ENCODE results near the gene STIM1.

DNA sequence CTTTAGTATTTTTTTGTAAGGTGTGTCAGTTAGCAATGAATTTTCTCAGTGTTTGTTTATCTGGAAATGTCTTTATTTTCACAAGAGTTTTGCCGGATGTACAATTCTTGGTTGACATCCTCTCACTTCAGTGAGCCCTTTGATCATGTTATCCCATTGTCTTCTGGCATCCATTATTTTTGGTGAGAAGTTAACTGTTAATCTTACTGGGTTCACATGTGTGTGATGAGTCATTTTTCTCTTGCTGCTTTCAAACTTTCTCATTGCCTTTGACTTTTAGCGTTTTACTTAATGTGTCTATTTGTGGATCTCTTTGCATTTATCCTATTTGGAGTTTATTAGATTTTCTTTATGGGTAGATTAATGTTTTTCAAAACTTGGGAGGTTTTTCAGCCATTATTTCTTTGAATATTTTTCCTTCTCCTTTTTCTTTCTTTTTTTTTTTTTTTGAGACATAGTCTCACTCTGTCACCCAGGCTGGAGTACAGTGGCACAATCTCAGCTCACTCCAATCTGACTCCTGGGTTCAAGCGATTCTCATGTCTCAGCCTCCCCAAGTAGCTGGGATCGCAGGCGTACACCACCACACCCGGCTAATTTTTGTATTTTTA, 138.7 kb downstream of the STIM1 start:
- TF ChIP-seq EP300 (IDR thresholded peaks at IDR 0.05) (no peak), POLR2A (IDR thresholded peaks at IDR 0.05; ENCODE audit: low read depth) (no peak)
- TF ChIP-seq, protein P1, sequence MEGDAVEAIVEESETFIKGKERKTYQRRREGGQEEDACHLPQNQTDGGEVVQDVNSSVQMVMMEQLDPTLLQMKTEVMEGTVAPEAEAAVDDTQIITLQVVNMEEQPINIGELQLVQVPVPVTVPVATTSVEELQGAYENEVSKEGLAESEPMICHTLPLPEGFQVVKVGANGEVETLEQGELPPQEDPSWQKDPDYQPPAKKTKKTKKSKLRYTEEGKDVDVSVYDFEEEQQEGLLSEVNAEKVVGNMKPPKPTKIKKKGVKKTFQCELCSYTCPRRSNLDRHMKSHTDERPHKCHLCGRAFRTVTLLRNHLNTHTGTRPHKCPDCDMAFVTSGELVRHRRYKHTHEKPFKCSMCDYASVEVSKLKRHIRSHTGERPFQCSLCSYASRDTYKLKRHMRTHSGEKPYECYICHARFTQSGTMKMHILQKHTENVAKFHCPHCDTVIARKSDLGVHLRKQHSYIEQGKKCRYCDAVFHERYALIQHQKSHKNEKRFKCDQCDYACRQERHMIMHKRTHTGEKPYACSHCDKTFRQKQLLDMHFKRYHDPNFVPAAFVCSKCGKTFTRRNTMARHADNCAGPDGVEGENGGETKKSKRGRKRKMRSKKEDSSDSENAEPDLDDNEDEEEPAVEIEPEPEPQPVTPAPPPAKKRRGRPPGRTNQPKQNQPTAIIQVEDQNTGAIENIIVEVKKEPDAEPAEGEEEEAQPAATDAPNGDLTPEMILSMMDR (IDR thresholded peaks at IDR 0.05): no peak

All from esophagus muscularis mucosa (tissue), 4 donors.